HEK293 (cell line): ENCODE data around the gene HSF2BP.

Source experiments
- CTCF ChIA-PET: fragments of 350-600 bp; formaldehyde crosslinking; extraction: SDS; loops from one replicate; lab custom pipeline; 2021; ENCODE audit warnings: antibody characterized with exemption; lab: Yijun Ruan, JAX
- POLR2A ChIA-PET: fragments of 300-600 bp; formaldehyde crosslinking; extraction: SDS; loops from one replicate; lab custom pipeline; 2020; ENCODE audit warnings: antibody characterized with exemption, inconsistent platforms; lab: Yijun Ruan, JAX
- H3K27ac ChIP-seq: fragments of 200-500 bp; sonication (Bioruptor generic); 2 replicates; pipeline ENCODE4 v1.5.1; 2014; ENCODE audit warnings: low read depth, low read length, control low read depth, inconsistent platforms; ENCODE audit errors: extremely low read depth
- H3K36me3 ChIP-seq, 2 experiments: fragments of 200-500 bp in 1 of 2; sonication (Bioruptor generic) in 1 of 2; 1 replicate in 1 of 2; 2 replicates in 1 of 2; pipeline ENCODE4 v1.5.1; 2014 to 2017; ENCODE audit warnings: inconsistent platforms in 2 of 2, low read length in 2 of 2; ENCODE audit not compliant: control insufficient read depth in 2 of 2, insufficient read depth in 1 of 2
- H3K4me1 ChIP-seq: fragments of 200-500 bp; sonication (Bioruptor generic); 2 replicates; pipeline ENCODE4 v1.5.1; 2014; ENCODE audit warnings: mild to moderate bottlenecking, low read length, inconsistent platforms; ENCODE audit not compliant: control insufficient read depth, insufficient read depth
- H3K4me3 ChIP-seq: 2 replicates; pipeline ENCODE4 v1.5.1; 2011; ENCODE audit warnings: low read depth, mild to moderate bottlenecking, control low read depth, low read length, moderate library complexity
- H3K9me3 ChIP-seq: fragments of 200-500 bp; sonication (Bioruptor generic); 2 replicates; pipeline ENCODE4 v1.5.1; 2014; ENCODE audit warnings: low read depth, low read length, inconsistent platforms; ENCODE audit not compliant: control insufficient read depth, insufficient read depth
- FEZF1 ChIP-seq: fragments of 450-650 bp; formaldehyde crosslinking; IDR thresholded peaks from 2 replicates; pipeline ENCODE4 v1.5.1; 2016; ENCODE audit warnings: missing biosample characterization, missing genetic modification characterization
- KLF16 ChIP-seq: fragments of 450-650 bp; formaldehyde crosslinking; IDR thresholded peaks from 2 replicates; pipeline ENCODE4 v1.5.1; 2017; ENCODE audit warnings: missing biosample characterization, missing genetic modification characterization
- KLF17 ChIP-seq: fragments of 450-650 bp; formaldehyde crosslinking; IDR thresholded peaks from 2 replicates; pipeline ENCODE4 v1.5.1; 2016; ENCODE audit warnings: missing biosample characterization, missing genetic modification characterization
- MEIS1 ChIP-seq: sonication (generic); formaldehyde crosslinking; IDR thresholded peaks from 2 replicates; pipeline ENCODE4 v1.8.1; 2022; ENCODE audit warnings: missing genetic modification reagents, mild to moderate bottlenecking, borderline replicate concordance
- MZF1 ChIP-seq: fragments of 450-650 bp; formaldehyde crosslinking; IDR thresholded peaks from 2 replicates; pipeline ENCODE4 v1.5.1; 2017; ENCODE audit warnings: missing biosample characterization, missing genetic modification characterization, borderline replicate concordance
- PRDM6 ChIP-seq: fragments of 450-650 bp; formaldehyde crosslinking; IDR thresholded peaks from 2 replicates; pipeline ENCODE4 v1.5.1; 2017; ENCODE audit warnings: missing biosample characterization, missing genetic modification characterization
- SCRT2 ChIP-seq: fragments of 450-650 bp; formaldehyde crosslinking; IDR thresholded peaks from 2 replicates; pipeline ENCODE4 v1.5.1; 2016; ENCODE audit warnings: missing biosample characterization, missing genetic modification characterization
- ZBTB44 ChIP-seq: fragments of 450-650 bp; IDR thresholded peaks from 2 replicates; pipeline ENCODE4 v1.5.1; 2018; ENCODE audit warnings: missing biosample characterization, mild to moderate bottlenecking, missing genetic modification characterization
- ZBTB49 ChIP-seq: fragments of 450-650 bp; formaldehyde crosslinking; IDR thresholded peaks from 2 replicates; pipeline ENCODE4 v1.5.1; 2016; ENCODE audit warnings: missing biosample characterization, missing genetic modification characterization, low read depth
- ZFHX2 ChIP-seq: fragments of 450-650 bp; formaldehyde crosslinking; conservative IDR thresholded peaks from 2 replicates; pipeline ENCODE4 v1.5.1; 2016; ENCODE audit warnings: missing biosample characterization, missing genetic modification characterization
- ZNF223 ChIP-seq: fragments of 450-650 bp; formaldehyde crosslinking; IDR thresholded peaks from 2 replicates; pipeline ENCODE4 v1.5.1; 2016; ENCODE audit warnings: missing biosample characterization, missing genetic modification characterization
- ZNF274 ChIP-seq, 2 experiments: fragments of 200-500 bp in 1 of 2; fragments of 450-650 bp in 1 of 2; sonication (Bioruptor generic) in 1 of 2; formaldehyde crosslinking in 1 of 2; IDR thresholded peaks; 2 replicates each; pipeline versions ENCODE4 v1.5.1 to v1.6.1; 2014 to 2016; ENCODE audit warnings: borderline replicate concordance in 1 of 2, inconsistent platforms in 1 of 2, low read length in 1 of 2, missing biosample characterization in 1 of 2, missing genetic modification characterization in 1 of 2
- ZNF423 ChIP-seq: fragments of 450-650 bp; formaldehyde crosslinking; IDR thresholded peaks from 2 replicates; pipeline ENCODE4 v1.5.1; 2016; ENCODE audit warnings: missing biosample characterization, missing genetic modification characterization
- ZNF433 ChIP-seq: fragments of 450-650 bp; formaldehyde crosslinking; IDR thresholded peaks from 2 replicates; pipeline ENCODE4 v1.5.1; 2016; ENCODE audit warnings: missing biosample characterization, missing genetic modification characterization, low read depth
- ZNF518A ChIP-seq: fragments of 450-650 bp; formaldehyde crosslinking; conservative IDR thresholded peaks from 2 replicates; pipeline ENCODE4 v1.5.1; 2016; ENCODE audit warnings: low read depth, missing biosample characterization, missing genetic modification characterization
- ZNF660 ChIP-seq: fragments of 450-650 bp; IDR thresholded peaks from 2 replicates; pipeline ENCODE4 v1.5.1; 2018; ENCODE audit warnings: missing biosample characterization, mild to moderate bottlenecking, missing genetic modification characterization
- ZNF837 ChIP-seq: fragments of 450-650 bp; formaldehyde crosslinking; IDR thresholded peaks from 2 replicates; pipeline ENCODE4 v1.5.1; 2016; ENCODE audit warnings: missing biosample characterization, missing genetic modification characterization
- ZSCAN16 ChIP-seq: fragments of 450-650 bp; formaldehyde crosslinking; IDR thresholded peaks from 2 replicates; pipeline ENCODE4 v1.5.1; 2016; ENCODE audit warnings: missing biosample characterization, missing genetic modification characterization

The HSF2BP gene

GRCh38 chr21:43598416-43599120, 60.7 kb downstream of the HSF2BP start (continued):
- TF ChIP-seq PRDM6 (tag by site-specific recombination), result no peak

- CTCF ChIA-PET, result interaction anchor here (1.2 to 2.6 kb wide), 6 partner anchors 8 to 48 kb away, joined by 3 to 14 read pairs (median 6); no protein-coding TSS in a partner anchor
- no peaks in the 10 kb centered on the region for H3K4me1 ChIP-seq
- no peak for TF ChIP-seq ZNF660 (tag by site-specific recombination)
- TF ChIP-seq ZNF423 (tag by site-specific recombination), result no peak
- no peak for TF ChIP-seq ZBTB44 (tag by site-specific recombination)
- TF ChIP-seq SCRT2 (tag by site-specific recombination), result no peak
- no peak for TF ChIP-seq MZF1 (tag by site-specific recombination)
- TF ChIP-seq ZBTB49, result no peak
- TF ChIP-seq ZFHX2, result no peak
- TF ChIP-seq ZNF433 (tag by site-specific recombination), result no peak
- TF ChIP-seq KLF16, result no peak
- TF ChIP-seq ZNF837 (tag by site-specific recombination), result no peak
- no peak for TF ChIP-seq ZNF518A
- no peak for TF ChIP-seq FEZF1 (tag by site-specific recombination)
- TF ChIP-seq ZSCAN16 (tag by site-specific recombination), result no peak
- TF ChIP-seq MEIS1 (CRISPR knock-in tag), result no peak
- no peak for TF ChIP-seq ZNF274 (IDR thresholded peaks at IDR 0.05; ENCODE audit: low read length)
- TF ChIP-seq ZNF274 (tag by site-specific recombination; IDR thresholded peaks at IDR 0.05; ENCODE audit: borderline replicate concordance), result no peak
- no peak for TF ChIP-seq ZNF223 (tag by site-specific recombination)
- no peak for TF ChIP-seq KLF17 (tag by site-specific recombination)
These were observed 61.6 kb downstream of the HSF2BP start for GRCh38 chr21:43597540-43598250.

More at GRCh38 chr21:43597540-43598250, 61.6 kb downstream of the HSF2BP start:
- H3K4me3 ChIP-seq, result no peak overlapping the region
- no peak overlapping the region for H3K27ac ChIP-seq
- POLR2A ChIA-PET, result interaction anchor here (1.4 kb wide), 1 partner anchor 11 kb away, joined by 3 read pairs; no protein-coding TSS in a partner anchor
- H3K36me3 ChIP-seq, result no peaks in the 10 kb centered on the region
- no peaks in the 10 kb centered on the region for H3K9me3 ChIP-seq
